ENCODE data around the gene PTPRG.

DNA sequence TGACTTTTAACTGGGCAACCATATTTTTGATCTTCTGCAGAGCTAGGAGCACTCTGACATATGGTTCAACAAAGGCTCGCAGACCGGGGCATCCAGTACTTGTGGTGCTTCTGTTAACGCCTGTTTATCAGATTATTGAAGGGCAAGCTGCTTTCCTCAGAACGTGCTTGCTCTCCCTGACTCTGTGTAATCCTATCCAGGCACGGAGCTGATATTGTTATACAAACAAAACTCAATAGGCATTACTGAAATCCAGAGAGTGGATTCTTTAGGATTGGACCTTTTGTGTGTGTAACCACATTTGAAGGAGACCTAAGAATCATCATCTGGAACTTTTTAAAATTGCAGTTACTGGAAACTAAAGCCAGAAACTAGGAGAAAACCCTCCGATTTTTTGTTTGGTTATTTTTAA is 246.5 kb downstream of the PTPRG start:
- TF ChIP-seq, protein P1, sequence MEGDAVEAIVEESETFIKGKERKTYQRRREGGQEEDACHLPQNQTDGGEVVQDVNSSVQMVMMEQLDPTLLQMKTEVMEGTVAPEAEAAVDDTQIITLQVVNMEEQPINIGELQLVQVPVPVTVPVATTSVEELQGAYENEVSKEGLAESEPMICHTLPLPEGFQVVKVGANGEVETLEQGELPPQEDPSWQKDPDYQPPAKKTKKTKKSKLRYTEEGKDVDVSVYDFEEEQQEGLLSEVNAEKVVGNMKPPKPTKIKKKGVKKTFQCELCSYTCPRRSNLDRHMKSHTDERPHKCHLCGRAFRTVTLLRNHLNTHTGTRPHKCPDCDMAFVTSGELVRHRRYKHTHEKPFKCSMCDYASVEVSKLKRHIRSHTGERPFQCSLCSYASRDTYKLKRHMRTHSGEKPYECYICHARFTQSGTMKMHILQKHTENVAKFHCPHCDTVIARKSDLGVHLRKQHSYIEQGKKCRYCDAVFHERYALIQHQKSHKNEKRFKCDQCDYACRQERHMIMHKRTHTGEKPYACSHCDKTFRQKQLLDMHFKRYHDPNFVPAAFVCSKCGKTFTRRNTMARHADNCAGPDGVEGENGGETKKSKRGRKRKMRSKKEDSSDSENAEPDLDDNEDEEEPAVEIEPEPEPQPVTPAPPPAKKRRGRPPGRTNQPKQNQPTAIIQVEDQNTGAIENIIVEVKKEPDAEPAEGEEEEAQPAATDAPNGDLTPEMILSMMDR (IDR thresholded peaks at IDR 0.05) = no peak
- TF ChIP-seq POLR2AphosphoS5 (IDR thresholded peaks at IDR 0.05; ENCODE audit: low read depth, low read length) (no peak), SIN3A (IDR thresholded peaks at IDR 0.05; ENCODE audit: borderline replicate concordance, insufficient read depth, low read depth, low read length) (no peak), TCF7L2 (IDR thresholded peaks at IDR 0.05; ENCODE audit: low read depth, low read length) (no peak)
- TF ChIP-seq, protein P2, sequence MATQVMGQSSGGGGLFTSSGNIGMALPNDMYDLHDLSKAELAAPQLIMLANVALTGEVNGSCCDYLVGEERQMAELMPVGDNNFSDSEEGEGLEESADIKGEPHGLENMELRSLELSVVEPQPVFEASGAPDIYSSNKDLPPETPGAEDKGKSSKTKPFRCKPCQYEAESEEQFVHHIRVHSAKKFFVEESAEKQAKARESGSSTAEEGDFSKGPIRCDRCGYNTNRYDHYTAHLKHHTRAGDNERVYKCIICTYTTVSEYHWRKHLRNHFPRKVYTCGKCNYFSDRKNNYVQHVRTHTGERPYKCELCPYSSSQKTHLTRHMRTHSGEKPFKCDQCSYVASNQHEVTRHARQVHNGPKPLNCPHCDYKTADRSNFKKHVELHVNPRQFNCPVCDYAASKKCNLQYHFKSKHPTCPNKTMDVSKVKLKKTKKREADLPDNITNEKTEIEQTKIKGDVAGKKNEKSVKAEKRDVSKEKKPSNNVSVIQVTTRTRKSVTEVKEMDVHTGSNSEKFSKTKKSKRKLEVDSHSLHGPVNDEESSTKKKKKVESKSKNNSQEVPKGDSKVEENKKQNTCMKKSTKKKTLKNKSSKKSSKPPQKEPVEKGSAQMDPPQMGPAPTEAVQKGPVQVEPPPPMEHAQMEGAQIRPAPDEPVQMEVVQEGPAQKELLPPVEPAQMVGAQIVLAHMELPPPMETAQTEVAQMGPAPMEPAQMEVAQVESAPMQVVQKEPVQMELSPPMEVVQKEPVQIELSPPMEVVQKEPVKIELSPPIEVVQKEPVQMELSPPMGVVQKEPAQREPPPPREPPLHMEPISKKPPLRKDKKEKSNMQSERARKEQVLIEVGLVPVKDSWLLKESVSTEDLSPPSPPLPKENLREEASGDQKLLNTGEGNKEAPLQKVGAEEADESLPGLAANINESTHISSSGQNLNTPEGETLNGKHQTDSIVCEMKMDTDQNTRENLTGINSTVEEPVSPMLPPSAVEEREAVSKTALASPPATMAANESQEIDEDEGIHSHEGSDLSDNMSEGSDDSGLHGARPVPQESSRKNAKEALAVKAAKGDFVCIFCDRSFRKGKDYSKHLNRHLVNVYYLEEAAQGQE (IDR thresholded peaks at IDR 0.05; ENCODE audit: insufficient read depth in 1 of 2, low read depth in 2 of 2, low read length in 1 of 2) = no peak

Measured in Panc1 (cell line).